Activated effector memory CD4-positive, alpha-beta T cell treated with Interleukin-2 at 50 U/mL for 16 hours (primary cell): ENCODE measurements around the gene MRPS23.
"Not testable (repeated sequence)": the region's sequence is repeated elsewhere in the genome, so short reads cannot be mapped to it uniquely, and the experiment has no call there.

Experiments used
- DNase-seq: peaks from one replicate; pipeline ENCODE4 v3.0.0-alpha.2; 2020

MRPS23 gene

DNA sequence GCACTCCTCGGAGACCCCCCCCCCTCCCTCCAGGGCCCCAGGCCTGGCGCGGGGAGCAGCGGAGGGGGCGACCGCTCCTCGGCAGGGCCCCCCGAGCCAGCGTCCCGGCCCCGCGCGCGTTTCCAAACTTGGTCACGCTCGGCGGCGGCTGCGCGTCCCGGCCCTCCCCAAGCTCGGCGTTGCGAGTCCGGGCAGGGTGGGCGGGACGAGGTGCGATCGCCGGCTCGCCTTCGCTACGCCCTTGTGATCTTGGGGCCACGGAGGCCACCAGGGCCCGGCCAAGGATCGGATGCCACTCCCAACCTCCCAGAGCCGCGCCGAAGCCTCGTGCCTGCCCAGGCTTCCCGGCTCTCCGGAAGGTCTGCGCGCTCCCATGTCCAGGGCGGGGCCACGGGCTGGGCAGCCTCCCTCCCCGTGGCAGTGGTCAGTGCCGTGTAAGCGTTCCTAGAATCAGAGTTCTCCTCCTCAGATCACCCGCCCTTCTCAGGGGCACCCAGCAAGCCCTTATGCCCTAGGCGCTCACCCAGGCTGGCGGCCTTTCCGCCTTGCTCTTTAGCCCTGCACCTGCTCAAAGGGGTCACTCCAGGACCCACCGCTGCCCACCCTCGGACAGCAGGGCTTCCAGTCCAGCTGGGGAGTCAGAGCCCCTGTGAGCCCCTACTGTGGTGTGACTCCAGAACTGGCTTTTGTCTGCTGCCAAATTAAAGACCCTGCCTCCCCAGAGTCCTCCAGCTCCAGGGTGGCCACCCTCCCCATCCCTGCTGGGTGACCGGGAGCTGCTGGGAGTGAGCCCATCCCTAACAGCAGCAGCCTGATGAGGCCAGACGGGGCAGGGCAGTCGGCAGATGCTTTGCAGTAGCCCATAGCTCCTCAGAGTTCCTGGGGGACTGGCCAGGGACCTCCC lies 12.2 kb upstream of the MRPS23 start:
- DNase-seq = no peak

DNA sequence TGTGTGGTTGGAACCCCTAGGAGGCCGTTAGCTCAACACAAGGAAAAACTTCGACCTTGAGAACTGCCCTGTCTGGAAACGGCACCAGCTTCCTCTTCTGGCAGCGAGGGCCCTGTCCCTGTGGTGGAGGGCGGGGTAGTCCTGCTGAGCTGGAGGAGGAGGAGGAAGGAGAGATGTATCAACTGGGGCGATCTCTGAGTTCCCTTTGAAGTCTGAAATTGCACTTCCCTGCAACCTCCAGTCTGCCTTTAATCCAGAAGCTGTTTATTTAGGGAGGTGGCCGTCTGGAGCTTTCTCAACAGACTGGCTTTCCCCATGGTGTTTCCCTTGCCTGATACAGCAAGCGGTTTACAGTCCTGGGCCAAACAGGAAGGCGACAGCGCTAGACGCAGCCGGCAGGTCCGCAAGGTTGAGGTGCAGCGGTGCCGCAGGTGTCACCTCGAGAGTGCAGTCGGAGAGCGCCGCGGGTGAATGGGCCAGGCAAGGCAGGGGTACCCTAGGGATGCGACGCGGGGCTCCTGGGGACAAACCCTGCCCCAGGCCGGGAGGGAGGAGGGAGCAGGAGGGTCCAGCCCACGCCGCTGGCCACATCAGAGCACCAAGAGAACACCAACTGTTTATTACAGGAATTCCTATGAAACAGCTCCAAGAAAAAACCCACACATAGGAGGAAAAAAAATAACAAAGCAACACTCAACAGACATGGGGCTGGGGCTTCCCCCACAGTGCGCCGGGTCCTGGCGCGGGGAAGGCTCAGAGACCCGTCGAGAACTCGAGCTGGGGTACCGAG lies 11.4 kb upstream of the MRPS23 start:
- DNase-seq = peak; percentile 34

DNA sequence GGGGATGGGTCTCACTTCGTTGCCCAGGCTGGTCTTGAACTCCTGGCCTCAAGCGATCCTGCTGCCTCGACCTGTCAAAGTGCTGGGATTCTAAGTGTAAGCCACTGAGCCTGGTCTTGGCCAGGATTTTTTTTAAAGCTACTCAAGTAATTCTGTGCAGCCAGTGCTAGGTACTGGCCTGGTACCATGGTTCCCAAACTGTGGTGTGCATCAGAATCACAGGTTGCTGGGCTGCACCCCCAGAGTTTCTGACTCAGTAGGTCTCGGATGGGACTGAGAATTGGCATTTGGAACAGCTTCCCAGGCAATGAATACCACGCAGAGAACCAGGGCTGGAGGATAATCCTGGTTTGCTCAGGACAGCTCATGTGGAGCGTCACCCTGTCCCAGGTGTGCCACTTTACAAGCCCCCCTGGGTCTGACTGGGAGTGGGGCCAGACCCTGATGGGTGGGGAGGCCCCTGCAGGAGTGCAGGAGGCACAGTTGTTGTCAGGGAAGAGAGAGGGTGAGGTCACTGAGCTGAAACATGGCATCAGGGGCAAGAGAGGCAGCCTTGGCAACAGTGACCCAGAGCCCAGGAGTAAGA lies 10.7 kb upstream of the MRPS23 start:
- DNase-seq = no peak

DNA sequence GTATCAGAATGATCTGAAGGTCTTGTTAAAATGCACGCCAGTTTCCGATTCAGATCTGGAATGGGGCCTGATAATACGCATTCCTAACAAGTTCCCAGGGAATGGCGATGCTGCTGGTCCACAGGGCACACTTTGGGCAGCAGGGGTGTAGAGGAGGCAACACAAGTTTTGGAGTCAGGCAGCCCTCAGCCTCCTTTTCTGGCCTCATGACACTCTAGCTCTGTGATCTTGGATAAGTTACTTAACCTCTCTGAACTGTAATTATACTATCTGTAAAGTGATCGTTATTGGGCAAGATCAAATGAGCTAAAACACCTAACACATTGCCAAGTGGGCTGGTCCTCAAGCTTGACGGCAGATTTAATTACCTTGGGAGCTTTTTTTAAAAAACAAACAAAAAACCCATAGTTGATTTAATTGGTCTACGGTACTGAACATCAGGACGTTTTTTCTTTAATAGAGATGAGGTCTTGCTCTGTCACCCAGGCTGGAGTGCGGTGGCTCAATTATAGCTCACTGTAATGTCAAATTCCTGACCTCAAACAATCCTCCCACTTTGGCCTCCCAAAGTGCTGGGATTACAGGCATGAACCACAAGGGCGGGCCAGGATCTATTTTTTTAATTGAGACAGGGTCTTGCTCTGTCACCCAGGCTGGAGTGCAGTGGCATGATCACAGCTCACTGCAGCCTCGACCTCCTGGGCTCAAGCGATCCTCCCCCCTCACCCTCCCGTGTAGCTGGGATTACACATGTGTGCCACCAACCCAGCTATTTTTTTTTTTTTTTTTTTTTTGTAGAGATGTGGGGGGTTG lies 10.0 kb upstream of the MRPS23 start:
- no peak for DNase-seq

DNA sequence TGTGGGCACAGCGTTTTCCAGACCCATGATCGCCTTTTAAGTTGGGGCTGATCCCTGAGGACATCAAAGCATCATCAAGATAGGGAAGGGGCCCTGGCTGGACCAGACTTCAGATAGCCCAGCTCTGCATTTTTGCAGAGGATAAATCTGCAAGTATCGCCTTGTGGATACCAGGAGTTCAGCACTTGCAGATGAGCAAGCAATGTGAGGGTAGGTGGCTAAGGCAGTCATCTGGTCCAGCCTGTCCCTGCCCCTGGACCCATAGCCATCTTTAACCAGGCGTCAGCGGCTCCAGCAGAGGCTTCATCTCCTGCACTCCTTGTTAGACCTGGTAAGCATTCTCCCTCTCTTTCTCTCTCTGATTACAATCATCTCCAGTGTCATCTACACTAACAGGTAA lies 9.0 kb upstream of the MRPS23 start:
- DNase-seq = no peak

DNA sequence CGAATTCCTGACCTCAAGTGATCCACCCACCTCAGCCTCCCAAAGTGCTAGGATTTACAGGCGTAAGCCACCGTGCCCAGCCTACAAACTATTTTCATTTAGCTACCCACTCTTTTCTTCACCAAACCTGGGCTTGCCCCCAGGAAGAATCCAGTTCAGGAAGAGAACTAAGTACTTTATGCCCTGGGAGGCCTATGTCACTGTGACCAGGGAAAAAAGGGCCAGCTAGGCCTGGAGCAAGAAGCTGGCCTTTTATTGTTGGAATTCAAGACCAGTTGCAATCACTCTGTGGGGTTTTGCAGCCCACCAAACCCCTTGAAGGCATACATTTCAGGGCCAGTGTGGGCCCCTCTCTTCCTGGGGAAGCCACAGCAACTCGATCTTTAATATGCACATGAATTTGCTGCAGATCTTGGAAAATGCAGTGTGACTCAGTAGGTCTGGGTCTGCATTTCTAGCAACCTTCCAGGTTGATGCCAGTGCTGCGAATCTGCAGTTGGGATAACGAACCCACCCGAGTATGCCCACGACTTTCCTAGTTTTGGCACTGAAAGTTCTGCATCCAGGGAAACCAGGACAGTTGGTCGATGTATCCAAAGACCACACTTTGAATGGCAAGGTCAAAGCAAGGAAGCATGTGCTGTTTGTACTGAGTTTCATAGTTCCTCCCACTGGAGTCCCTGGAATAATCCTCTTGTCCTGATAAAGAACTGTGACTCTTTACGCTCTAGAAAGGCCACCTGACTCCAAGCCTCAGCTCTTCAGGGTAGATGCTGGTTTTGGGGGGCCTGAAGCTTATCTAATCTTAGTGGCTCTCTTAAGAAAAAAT lies 7.2 kb upstream of the MRPS23 start:
- no peak for DNase-seq

DNA sequence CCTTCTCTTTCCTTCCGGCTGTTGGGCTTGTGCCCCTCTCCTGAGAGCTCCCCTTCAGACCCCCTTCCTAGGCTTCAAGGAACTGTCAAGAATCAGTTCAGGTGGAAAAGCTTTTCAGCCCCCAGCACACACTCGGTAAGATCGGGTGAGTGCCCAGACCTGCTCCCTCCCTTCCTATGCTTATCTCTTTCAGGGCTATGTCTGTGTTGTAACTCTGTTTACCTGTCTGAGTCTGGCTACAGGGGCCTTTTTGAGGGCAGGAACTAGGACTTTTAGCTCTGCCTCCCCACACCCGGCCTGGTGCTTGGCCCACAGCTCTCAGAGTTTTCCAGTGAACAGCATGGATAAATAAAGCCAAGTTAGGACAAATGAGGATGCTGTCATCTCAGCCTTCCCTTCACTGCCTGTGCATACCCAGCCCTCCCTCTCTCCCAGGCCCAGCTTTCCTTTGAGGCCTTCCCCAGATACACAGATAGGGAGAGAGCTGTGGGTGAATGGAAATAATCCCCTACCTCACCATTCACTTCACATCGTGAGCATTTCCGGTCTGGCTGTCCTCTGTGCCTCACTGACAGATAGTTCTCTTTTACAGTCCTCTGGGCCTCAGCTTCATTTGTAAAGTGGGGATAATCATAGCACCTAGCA lies 5.7 kb upstream of the MRPS23 start:
- DNase-seq = no peak

DNA sequence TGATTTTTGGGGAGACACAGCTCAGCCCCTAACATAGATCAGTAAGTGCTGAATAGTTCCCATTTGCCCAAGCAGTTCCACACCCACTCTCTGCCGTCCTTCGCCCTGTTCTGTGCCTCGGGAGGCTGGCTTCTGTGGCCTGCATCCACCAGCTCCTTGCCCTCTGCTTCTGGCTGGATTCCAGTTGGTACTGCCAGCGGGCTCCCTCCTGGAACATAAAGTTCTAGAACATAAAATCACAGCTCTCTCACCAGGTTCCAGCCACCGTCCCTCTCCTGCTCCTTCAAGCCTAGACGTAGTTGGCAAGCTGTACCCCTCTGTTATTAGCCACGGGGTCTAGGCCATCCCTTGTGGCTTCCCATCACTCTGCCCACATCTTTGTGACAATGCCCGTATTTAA lies 3.9 kb upstream of the MRPS23 start:
- no peak for DNase-seq

DNA sequence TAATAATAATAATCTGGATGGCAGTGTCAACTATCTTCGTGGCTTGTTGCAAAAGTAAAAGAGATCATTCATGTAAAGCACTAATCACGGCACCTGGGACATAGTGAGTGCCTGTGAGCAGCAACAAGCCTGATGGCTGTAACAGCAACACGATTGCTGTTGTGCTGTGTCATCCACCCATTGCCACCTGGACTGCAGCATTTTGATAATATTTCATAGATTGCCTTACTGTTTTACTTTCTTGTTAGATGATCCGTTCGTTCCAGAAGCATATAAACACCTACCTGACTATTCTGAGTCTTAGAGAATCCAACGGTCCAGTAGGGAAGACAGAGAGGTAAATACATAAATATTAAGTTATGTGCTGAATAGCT lies 3.1 kb upstream of the MRPS23 start:
- no peak for DNase-seq

DNA sequence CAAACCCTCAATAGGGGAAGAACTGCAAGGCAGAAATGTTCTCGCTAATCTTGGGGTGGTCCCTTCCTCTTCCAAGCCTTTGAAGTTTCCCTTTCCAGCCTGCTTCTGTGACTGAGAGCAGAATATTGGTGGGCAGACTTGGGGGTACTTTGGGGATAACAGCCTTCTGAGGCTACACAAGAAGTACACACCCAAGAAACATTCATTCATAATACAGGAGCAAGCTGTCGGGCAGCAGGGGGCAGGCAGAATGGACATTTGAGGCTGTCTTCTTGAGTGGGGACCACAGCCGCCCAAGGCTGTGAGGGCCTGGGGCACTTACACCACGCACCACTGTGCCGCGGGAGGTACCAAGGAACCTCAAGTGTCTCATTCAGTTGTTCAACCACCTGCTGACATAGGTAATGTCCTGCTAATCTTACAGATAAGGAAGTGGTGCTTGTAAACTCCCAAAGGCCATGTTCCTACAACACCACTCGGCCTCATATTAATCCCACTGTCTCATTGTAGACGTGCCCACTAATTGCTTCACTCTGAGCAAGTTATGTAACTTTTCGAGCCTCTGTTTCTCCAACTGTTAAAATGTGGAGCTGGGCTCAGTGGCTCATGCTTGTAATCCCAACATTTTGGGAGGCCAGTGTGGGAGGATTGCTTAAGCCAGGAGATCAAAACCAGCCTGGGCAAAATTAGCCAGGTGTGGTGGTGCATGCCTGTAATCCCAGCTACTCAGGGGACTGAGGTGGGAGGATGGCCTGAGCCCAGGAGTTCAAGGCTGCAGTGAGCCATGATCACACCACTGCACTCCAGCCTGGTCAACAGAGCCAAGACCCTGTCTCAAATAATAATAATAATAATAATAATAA lies 2.5 kb upstream of the MRPS23 start:
- DNase-seq = no peak

DNA sequence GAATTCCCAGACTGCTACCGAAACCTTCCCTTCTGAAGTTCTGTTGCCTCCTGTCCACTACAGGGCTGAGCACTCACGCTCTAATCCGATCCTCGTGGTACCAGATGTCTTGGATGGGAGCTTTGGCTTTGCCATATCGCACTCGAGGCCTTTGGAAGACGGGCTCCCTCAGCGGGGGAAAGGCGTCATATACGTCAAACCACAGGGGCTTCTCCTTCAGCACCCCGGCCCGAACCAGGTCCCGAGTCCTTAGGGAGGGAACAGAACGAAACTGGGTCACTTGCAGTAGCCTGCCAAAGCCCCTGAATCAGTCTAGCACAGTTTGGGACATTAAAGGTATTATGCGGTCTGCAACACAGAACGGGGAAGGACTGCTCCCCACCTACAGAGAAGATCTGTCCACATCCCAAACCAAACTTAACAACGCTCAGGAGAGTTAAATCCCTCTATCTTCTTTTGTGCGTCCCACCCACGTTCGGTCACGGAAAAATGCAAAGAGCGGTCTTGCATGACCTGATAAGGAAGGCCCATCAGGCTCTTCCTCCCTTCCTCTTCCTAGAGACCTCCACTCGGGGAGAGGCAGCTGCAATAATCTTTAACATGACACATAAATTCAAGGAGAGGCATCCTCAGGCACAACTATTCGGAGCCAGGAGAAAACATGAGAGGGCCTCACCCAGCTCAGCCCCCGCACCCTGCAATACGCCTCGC lies 526 bp downstream of the MRPS23 start:
- DNase-seq = no peak

DNA sequence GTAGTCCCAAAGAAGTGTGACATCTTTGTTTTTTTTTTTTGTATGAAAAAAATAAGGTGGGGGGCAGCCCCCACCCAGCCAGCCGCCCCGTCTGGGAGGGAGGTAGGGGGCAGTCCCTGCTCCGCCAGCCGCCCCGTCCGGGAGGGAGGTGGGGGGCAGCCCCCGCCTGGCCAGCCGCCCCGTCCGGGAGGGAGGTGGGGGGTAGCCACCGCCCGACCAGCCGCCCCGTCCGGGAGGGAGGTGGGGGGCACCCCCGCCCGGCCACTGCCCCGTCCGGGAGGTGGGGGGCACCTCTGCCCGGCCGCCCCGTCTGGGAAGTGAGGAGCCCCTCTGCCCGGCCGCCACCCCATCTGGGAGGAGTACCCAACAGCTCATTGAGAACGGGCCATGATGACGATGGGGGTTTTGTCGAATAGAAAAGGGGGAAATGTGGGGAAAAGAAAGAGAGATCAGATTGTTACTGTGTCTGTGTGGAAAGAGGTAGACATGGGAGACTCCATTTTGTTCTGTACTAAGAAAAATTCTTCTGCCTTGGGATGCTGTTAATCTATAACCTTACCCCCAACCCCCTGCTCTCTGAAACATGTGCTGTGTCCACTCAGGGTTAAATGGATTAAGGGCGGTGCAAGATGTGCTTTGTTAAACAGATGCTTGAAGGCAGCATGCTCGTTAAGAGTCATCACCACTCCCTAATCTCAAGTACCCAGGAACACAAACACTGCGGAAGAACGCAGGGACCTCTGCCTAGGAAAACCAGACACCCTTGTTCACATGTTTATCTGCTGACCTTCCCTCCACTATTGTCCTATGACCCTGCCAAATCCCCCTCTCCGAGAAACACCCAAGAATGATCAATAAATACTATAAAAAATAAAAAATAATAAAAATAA lies 3.5 kb downstream of the MRPS23 start:
- DNase-seq = not testable (repeated sequence)

DNA sequence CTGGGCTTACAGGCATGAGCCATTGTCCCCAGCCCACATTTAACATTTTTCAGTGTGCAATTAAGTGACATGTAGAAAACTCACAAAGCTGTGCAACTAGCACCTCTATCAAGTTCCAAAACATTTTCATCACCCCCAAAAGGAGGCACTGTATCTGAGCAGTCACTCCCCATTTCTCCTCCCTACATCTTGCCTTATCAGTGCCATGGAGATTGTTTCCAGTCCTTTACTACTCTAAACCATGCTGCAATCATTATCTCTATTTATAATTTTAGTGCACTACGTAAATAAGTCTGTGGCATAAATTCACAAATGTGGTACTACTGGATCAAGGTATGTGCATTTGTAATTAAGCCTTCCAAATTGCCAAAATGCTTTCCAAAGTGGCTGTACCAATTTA lies 7.6 kb downstream of the MRPS23 start:
- no peak for DNase-seq

DNA sequence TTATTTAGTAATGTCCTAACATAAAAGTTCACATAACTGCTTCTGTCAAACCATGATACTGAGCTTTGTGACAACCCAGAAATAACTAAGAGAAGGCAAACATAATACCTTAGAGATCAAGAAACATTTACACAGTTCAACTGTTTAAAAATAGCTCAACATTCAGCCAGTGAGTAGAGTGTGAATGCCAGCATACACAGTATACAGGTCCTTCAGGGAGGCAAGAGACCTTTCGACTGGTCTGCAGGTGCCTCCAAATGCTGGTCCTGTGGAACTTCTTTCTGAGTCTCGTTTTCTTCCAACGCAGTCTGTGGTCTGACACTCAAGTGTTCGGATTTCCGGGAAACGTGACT lies 10.3 kb downstream of the MRPS23 start:
- DNase-seq = no peak

DNA sequence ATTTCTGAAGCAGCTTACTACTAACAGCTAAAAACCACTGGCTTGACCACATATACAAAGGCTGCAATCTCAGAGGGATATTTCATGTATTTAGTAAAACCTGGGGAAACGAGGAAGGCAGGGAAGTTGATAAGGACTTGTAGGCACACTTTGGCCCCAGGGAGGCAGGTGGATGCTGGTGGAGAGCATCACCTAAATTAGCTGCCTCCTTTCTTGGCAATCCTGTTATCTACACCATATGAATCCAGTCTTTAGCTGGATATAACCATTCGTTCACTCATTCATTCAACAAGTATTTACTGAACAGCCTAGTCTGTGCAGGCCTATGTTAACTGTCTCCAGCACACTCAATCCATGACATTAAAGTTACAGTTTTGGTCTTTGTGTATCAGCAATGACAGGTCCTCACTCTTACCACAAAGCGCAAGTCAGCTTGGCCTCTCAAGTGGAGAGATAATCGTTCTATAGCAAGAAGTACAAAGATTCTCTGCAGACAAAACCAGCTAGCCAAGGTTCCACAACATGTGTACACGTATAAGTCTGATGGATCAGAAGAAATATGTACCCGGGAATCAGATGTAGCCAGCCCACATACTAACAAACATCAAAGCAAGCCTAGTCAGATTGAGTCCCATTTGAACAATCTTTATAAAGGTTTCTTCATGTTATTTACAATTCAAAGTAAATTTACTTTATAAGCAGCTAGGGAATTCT lies 10.8 kb downstream of the MRPS23 start:
- DNase-seq = no peak

DNA sequence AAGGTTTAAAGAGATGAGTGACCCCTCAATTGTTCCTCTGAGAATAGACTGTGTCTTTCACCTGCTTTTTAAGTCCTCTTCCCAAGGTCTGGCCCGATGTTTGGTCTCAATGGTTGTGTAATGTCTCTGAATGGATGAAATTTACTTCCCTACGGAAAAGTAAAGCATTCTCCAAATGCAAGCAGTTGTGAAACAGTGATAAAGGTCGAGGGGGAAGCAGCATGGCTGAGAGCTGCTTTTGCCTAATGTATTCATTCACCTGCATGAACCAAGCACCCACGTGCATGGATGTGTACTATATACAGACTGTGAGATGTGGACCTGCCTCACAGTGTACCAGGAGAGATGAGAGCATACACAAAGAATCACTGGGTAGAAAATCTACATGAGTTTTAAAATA lies 11.4 kb downstream of the MRPS23 start:
- DNase-seq = no peak

DNA sequence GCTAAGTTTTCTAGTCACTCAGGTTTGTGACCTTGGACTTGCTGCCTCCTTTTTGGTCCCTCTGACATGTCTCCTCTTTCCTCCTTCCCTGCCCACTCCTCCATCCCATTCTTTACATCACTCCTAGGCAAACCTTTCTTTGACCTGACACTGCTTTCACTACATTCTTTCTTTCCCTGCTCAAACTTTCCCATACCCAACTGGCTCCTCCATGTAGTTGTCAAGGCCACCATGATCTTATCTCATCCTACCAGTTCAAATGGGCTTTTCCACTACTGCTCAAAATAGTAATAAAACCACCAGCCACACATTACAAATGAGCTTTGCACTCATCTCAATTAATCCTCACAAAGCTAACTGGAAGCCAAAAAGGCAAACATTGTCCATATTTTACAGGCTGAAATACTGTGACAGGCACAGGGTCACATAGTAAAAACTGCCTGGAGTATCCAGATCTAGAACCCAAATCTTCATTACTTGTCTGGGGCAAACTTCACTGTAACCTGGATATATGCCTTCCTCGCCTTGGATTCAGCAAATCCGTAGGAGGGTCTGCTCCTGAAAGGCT lies 14.4 kb downstream of the MRPS23 start:
- no peak for DNase-seq
